NCI-H748 (cell line): ENCODE measurements around the gene CLEC2A.
"Not testable (repeated sequence)": the region's sequence is repeated elsewhere in the genome, so short reads cannot be mapped to it uniquely, and the experiment has no call there.

ENCODE experiments used
- DNase-seq: peaks from one replicate; lab custom pipeline; 2025; ENCODE audit not compliant: unreplicated experiment; lab: John Stamatoyannopoulos, UW

CLEC2A gene

GRCh38 chr12:9883175-9883574 lies 49.0 kb downstream of the CLEC2A start:
- no peak for DNase-seq

DNA sequence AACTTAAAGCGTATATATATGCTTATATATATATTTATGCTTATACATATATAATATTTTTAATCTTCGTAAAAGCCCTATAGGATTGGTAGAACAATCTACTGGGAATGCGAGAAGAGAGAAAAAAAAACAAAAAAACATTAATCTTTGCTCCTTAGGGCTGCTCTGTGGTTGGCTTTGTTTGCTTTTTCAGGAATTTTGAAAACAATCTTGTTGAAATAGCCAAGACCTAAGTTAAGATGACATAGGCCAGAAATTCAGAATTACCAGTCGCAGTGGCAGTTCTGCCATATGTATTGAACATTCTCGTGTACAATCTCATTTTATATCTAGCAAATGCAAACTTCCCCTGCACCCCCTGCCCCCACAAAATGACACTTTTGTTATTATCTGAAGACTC lies 50.2 kb downstream of the CLEC2A start:
- no peak for DNase-seq

DNA sequence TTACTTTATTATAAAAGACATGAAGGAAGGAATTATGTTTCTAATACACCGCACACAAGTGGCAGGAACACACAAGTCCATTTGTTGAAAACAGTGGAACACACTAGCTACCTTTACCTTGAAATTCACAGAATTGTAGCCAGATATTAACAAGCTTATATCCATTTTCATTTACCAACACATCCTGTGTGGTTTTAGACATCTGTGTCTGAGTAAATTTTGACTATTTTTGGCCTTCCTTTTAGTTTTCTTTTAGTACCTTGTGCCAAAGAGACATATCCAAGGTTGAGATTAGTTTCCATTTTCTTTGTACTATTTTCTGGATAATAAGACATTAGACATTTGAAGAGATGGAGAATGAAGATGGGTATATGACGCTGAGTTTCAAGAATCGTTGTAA lies 50.9 kb downstream of the CLEC2A start, which contains the start of gene KLRF2:
KLRF2 (plus strand) TSS at position 244 of the 400 bp plus-strand sequence; CDS start at position 351, 107 bp downstream.
- DNase-seq: no peak

DNA sequence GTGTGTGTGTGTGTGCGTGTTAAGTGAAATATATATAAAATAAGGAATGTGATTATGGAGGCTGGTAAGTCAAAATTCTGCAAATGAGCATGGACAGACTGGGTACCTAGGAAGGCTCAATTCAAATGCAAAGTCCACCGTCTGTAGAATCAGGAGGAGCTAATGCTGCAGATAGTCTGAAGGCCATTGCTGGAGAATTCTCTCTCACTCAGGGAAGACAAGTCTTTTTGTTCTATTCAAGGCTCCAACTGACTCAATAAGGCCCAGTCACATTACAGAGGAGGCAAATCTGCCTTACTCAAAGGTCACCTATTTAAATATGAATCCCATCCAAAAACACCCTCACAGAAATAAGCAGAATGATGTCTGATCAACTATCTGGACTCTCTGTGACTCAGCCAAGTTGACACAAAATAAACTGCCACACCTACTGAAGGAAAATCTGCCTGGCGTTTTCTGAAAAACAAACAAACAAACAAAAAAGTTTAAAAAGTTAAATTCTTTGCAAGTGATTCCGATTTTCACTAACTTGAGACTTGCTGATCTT lies 51.6 kb downstream of the CLEC2A start:
- DNase-seq: no peak

- DNase-seq: not testable (repeated sequence)
Observed at GRCh38 chr12:9876120-9876519, 56.0 kb downstream of the CLEC2A start.

DNA sequence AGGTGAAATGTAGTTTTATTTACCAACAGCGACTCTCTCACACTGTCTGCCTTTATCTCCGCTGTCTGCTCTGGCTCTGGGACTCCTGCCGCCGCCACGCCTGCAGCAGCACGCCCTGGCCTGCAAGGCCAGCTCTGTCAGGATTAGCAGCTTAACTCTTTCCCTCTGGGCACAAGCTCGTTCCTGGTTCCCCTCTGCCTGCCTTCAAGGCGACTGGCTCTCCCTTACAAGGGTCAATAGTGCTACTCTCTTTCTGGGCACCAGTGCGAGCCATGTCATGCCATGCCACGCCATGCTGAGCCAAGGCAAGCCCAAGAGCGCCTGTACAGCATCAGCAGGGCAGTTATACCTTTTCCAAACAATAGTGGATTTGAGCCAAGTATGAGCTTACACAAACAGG lies 59.4 kb downstream of the CLEC2A start:
- no peak for DNase-seq

GRCh38 chr12:9872162-9872561 lies 60.0 kb downstream of the CLEC2A start:
- peak; percentile 1 for DNase-seq

GRCh38 chr12:9870286-9870866 lies 61.8 kb downstream of the CLEC2A start:
- no peak for DNase-seq

DNA sequence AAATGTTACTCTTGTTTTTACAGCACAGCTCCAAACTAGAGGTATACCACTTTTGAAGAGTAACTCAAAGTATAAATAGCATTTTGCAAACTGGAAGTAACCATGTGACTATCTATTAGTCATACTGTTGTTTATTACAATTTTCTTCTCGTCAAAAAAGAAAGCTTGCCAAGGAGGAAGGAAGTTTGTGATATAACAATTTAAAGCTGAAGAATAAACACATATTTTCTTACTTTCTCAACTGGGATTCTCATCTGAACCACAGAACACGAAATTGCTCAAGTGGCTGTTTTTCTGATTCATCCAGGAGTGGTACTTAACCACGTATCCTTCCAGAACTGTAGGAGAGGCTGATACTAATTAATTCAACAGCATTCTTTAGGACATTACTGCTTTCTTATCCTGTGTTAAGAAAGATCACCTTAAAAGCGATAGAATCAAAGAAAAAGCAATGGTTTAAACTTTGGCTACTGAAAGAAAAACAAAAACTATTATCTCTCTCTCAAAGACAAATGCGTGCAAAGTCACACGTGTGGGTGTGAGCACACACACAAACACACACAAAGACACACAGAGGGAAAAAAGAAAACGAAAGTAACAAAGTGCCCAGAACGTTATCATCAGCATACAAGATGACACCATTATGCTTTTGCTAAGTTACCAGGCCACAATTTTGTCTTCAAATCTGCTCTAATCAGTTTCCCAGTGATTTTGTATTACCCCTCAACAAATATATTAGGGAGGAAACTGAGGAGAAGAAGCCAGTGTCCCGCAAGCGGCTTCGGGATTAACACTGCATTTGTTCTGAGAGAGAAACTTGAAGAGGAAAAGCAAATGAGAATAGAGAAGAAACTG lies 62.6 kb downstream of the CLEC2A start, which contains the start of gene CLEC2B:
CLEC2B (minus strand) TSS at position 48 of the 855 bp plus-strand sequence.
- DNase-seq: peak; percentile 10

DNA sequence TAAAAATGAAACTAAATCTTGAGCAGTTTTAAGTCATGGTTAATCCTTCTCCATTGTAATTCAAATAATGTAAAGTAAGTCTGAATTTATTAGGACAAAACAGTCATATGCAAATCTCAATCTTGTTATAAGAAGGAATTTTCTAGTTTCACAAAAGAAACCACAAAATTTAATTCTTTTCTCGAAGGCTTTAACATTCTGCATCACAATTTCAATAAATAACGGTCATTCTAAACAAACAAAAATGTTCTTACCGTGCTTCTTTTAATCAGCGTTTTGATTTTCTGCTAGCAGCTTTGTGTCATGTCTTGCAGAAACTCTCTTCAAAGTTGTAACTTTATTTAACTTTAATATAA lies 63.2 kb downstream of the CLEC2A start:
- no peak for DNase-seq

DNA sequence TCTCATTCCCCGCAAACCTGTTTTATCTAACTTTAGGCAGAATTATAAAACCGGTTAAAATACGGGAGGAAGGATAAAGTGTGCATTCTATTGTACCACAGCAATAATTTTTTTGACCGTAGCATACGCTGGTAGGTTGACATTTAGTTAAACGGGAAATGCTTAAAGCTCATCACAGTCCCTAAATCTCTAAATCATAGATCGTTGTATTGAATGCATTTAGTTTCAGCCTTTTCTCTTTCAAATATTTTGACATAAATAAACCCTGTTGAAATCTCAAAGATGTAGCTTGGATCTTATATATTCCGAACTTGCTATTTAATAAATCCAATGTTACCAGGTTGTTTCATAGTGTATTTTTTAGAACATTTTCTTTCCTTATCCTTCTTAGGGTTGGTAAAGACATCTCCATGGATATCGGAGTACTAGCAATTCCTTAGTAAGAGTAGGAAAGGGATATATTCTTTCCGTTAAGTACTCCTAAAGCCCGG lies 63.8 kb downstream of the CLEC2A start:
- DNase-seq: no peak

- DNase-seq: no peak
Observed at GRCh38 chr12:9867531-9867930, 64.6 kb downstream of the CLEC2A start.

DNA sequence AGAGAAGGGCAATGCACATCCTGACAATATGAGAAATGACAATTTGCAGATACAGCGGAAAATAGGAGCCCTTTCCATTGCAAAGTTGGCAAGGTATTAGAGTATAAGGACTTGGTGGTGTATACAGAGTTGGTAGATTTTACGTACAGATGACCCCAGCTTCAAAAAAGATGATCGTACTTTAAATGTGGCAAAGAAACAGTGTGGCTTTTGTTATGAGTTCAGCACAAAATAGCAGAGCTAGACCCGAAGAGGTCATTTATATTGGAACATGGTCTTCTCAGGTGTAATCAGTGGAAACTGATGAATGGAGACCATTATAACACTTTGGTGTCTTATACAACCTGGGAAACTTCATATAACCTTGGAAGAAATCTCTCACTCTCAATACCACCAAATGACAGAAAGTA lies 65.3 kb downstream of the CLEC2A start:
- DNase-seq: no peak

GRCh38 chr12:9864913-9865675 lies 67.1 kb downstream of the CLEC2A start:
- no peak for DNase-seq
